ENCODE measurements around the gene RASD1.

DNA sequence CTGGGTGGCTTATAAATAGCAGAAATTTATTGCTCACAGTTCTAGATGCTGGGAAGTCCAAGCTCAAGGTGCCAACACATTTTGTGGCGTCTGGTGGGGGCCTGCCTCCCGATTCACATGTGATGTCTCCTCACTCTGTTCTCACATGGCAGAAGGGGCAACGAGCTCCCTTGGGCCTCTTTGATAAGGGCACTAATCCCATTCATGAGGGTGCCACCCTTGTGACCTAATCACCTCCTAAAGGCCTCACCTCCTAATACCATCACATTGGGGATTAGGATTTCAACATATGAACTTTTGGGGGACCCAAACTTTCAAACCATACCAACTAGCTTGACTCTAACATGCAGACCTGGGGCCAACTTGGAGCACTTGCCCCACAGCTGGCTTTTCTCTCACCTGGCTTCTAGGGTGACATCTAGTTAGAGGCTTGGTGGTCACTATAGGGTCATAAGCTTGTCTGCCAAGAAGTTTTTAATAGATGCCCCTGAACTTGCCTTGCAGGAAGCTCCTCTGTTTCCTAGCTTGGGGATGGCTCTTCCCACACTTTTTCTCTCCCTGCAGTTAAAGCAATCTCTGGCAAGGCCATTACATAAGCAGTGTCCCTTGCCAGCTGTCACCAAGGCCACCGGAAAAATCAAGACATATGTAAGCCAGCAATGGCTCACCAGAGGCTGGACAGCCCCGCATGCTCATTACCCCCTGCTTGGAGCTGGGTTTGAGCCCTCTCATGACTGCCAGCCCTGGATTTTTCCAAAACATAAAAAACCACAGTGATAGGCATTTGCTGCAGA is 27.8 kb downstream of the RASD1 start:
- no peak for TF ChIP-seq GABPA (IDR thresholded peaks at IDR 0.05; ENCODE audit: low read depth)
- TF ChIP-seq, protein P1, sequence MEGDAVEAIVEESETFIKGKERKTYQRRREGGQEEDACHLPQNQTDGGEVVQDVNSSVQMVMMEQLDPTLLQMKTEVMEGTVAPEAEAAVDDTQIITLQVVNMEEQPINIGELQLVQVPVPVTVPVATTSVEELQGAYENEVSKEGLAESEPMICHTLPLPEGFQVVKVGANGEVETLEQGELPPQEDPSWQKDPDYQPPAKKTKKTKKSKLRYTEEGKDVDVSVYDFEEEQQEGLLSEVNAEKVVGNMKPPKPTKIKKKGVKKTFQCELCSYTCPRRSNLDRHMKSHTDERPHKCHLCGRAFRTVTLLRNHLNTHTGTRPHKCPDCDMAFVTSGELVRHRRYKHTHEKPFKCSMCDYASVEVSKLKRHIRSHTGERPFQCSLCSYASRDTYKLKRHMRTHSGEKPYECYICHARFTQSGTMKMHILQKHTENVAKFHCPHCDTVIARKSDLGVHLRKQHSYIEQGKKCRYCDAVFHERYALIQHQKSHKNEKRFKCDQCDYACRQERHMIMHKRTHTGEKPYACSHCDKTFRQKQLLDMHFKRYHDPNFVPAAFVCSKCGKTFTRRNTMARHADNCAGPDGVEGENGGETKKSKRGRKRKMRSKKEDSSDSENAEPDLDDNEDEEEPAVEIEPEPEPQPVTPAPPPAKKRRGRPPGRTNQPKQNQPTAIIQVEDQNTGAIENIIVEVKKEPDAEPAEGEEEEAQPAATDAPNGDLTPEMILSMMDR (IDR thresholded peaks at IDR 0.05), result no peak
- TF ChIP-seq EZH2phosphoT487 (IDR thresholded peaks at IDR 0.05; ENCODE audit: borderline replicate concordance, low read depth), result no peak
- TF ChIP-seq TAF1 (IDR thresholded peaks at IDR 0.05; ENCODE audit: borderline replicate concordance, low read depth, low read length), result no peak
- no peak for TF ChIP-seq EP300 (IDR thresholded peaks at IDR 0.05; ENCODE audit: borderline replicate concordance in 1 of 2, low read depth in 1 of 2, low read length in 1 of 2)

Measured in SK-N-SH (cell line).